ENCODE data around the gene TMEM11. TPM values are rescaled to one million over a fixed set of nuclear protein-coding genes. Genes with fewer than 3 reads are reported as not detected.

Gene TMEM11
- total RNA-seq, 1 experiment from 2014 or later: 47.6 TPM

- H3K9me3 ChIP-seq (ENCODE audit: low read depth, low read length, poor library complexity, severe bottlenecking): no peaks in the 10 kb centered on the region
- H3K27me3 ChIP-seq (replicated peaks; ENCODE audit: insufficient read depth, low read depth, low read length, poor library complexity): no peaks in the 10 kb centered on the region
- H3K4me1 ChIP-seq (ENCODE audit: insufficient read depth, low read length, poor library complexity, severe bottlenecking): no peaks in the 10 kb centered on the region
- H3K27ac ChIP-seq (ENCODE audit: low read depth, low read length, poor library complexity, severe bottlenecking): no peak overlapping the region
- no peak overlapping the region for H3K4me3 ChIP-seq (ENCODE audit: low read depth, low read length, poor library complexity, severe bottlenecking)
- CTCF ChIA-PET: no interaction called here
- DNase-seq (ENCODE audit: low spot score): no peak
- BruUV-seq (replicated peaks): no TSS peak
- intact Hi-C loops (cut with micrococcal nuclease; ENCODE audit: unreplicated experiment): no loop called here
- peaks cover 3% of the 10 kb centered on the region for H3K36me3 ChIP-seq (ENCODE audit: insufficient read depth, low read length, poor library complexity, severe bottlenecking)
- TF ChIP-seq EZH2 (IDR thresholded peaks at IDR 0.05; ENCODE audit: borderline replicate concordance, low read depth, low read length, poor library complexity, severe bottlenecking) (no peak), CTCF (conservative IDR thresholded peaks at IDR 0.05; ENCODE audit: low read depth, low read length) (no peak)
- POLR2A ChIA-PET (ENCODE audit: low non-redundant PET): no interaction called here
These were observed 28.9 kb downstream of the TMEM11 start for GRCh38 chr17:21185061-21185460.

- Histone ChIP-seq H3K4me3 (ENCODE audit: low read depth, low read length, poor library complexity, severe bottlenecking) (no peak overlapping the region), H3K27ac (ENCODE audit: low read depth, low read length, poor library complexity, severe bottlenecking) (no peak overlapping the region), H3K27me3 (replicated peaks; ENCODE audit: insufficient read depth, low read depth, low read length, poor library complexity) (no peaks in the 10 kb centered on the region), H3K36me3 (ENCODE audit: insufficient read depth, low read length, poor library complexity, severe bottlenecking) (peaks cover 3% of the 10 kb centered on the region), H3K9me3 (ENCODE audit: low read depth, low read length, poor library complexity, severe bottlenecking) (no peaks in the 10 kb centered on the region), H3K4me1 (ENCODE audit: insufficient read depth, low read length, poor library complexity, severe bottlenecking) (no peaks in the 10 kb centered on the region)
- no peak for DNase-seq (ENCODE audit: low spot score)
- intact Hi-C loops (cut with micrococcal nuclease; ENCODE audit: unreplicated experiment): no loop called here
- no TSS peak for BruUV-seq (replicated peaks)
- TF ChIP-seq CTCF (conservative IDR thresholded peaks at IDR 0.05; ENCODE audit: low read depth, low read length) (no peak), EZH2 (IDR thresholded peaks at IDR 0.05; ENCODE audit: borderline replicate concordance, low read depth, low read length, poor library complexity, severe bottlenecking) (no peak)
- CTCF ChIA-PET: no interaction called here
- POLR2A ChIA-PET (ENCODE audit: low non-redundant PET): no interaction called here
These were observed 29.4 kb downstream of the TMEM11 start for GRCh38 chr17:21184570-21184969.

- intact Hi-C loops (cut with micrococcal nuclease; ENCODE audit: unreplicated experiment): no loop called here
- ChIA-PET CTCF (no interaction called here), POLR2A (ENCODE audit: low non-redundant PET) (no interaction called here)
- TF ChIP-seq CTCF (conservative IDR thresholded peaks at IDR 0.05; ENCODE audit: low read depth, low read length) (no peak), EZH2 (IDR thresholded peaks at IDR 0.05; ENCODE audit: borderline replicate concordance, low read depth, low read length, poor library complexity, severe bottlenecking) (no peak)
- Histone ChIP-seq H3K36me3 (ENCODE audit: insufficient read depth, low read length, poor library complexity, severe bottlenecking) (peaks cover 3% of the 10 kb centered on the region), H3K4me1 (ENCODE audit: insufficient read depth, low read length, poor library complexity, severe bottlenecking) (no peaks in the 10 kb centered on the region), H3K27ac (ENCODE audit: low read depth, low read length, poor library complexity, severe bottlenecking) (no peak overlapping the region), H3K4me3 (ENCODE audit: low read depth, low read length, poor library complexity, severe bottlenecking) (no peak overlapping the region), H3K9me3 (ENCODE audit: low read depth, low read length, poor library complexity, severe bottlenecking) (no peaks in the 10 kb centered on the region), H3K27me3 (replicated peaks; ENCODE audit: insufficient read depth, low read depth, low read length, poor library complexity) (no peaks in the 10 kb centered on the region)
- no peak for DNase-seq (ENCODE audit: low spot score)
- no TSS peak for BruUV-seq (replicated peaks)
These were observed 30.5 kb downstream of the TMEM11 start for GRCh38 chr17:21183468-21183867.
